B cell (primary cell): ENCODE measurements around the gene ELMO1. TPM values are rescaled to one million over a fixed set of nuclear protein-coding genes. Genes with fewer than 3 reads are reported as not detected.

Experiments used
- ATAC-seq: fragments of 200-7000 bp; cut with Tn5 transposase; one replicate; pipeline ENCODE4 v1.10.0; 2021; ENCODE audit warnings: low read depth, mild to moderate bottlenecking, moderate number of reproducible peaks, moderate library complexity
- CTCF ChIA-PET: fragments of 350-600 bp; sonication (Branson Sonifier 250); formaldehyde crosslinking; loops from one replicate; lab custom pipeline; 2021; ENCODE audit warnings: antibody characterized with exemption, inconsistent platforms; lab: Charles Lee
- POLR2A ChIA-PET: fragments of 350-600 bp; sonication (Branson Sonifier 250); formaldehyde crosslinking; loops from one replicate; lab custom pipeline; 2021; ENCODE audit warnings: antibody characterized with exemption; lab: Charles Lee
- DNase-seq: peaks from one replicate; pipeline ENCODE4 v3.0.0; 2013
- H2AFZ ChIP-seq: 2 replicates; pipeline ENCODE4 v1.6.1; 2012; ENCODE audit warnings: mild to moderate bottlenecking, low read depth, low read length; ENCODE audit not compliant: insufficient read depth, poor library complexity, severe bottlenecking
- H3K27ac ChIP-seq, 2 donors: 1 replicate in 1 of 2; 2 replicates in 1 of 2; pipeline ENCODE4 v1.5.1; 2012 to 2013; ENCODE audit warnings: low read length in 2 of 2, mild to moderate bottlenecking in 2 of 2, moderate library complexity in 1 of 2
- H3K27me3 ChIP-seq, 4 experiments: fragments of 200-600 bp in 1 of 4; sonication (generic) in 1 of 4; replicated peaks in 1 of 4; 1 replicate in 2 of 4; 2 replicates in 2 of 4; pipeline versions ENCODE4 v1.6.1 to v1.7.0; 2013 to 2016; ENCODE audit warnings: low read length in 3 of 4, mild to moderate bottlenecking in 2 of 4, mixed read lengths in 1 of 4, moderate library complexity in 1 of 4; ENCODE audit not compliant: insufficient read depth in 4 of 4, control insufficient read depth in 3 of 4; ENCODE audit errors: control extremely low read depth in 1 of 4
- H3K36me3 ChIP-seq, 2 experiments: replicated peaks in 1 of 2; 1 replicate in 1 of 2; 2 replicates in 1 of 2; pipeline versions ENCODE4 v1.6.1 to v1.7.1; 2013; ENCODE audit warnings: low read length in 1 of 2; ENCODE audit not compliant: insufficient read depth in 2 of 2, control insufficient read depth in 1 of 2; ENCODE audit errors: control extremely low read depth in 1 of 2, extremely low read depth in 1 of 2
- H3K4me1 ChIP-seq, 2 donors: fragments of 200-600 bp in 1 of 2; sonication (generic) in 1 of 2; 1 replicate in 1 of 2; 2 replicates in 1 of 2; pipeline versions ENCODE4 v1.5.1 to v1.6.1; 2013 to 2017; ENCODE audit warnings: low read length in 2 of 2; ENCODE audit not compliant: control insufficient read depth in 2 of 2, insufficient read depth in 2 of 2
- H3K4me2 ChIP-seq: replicated peaks from 2 replicates; pipeline ENCODE3; 2012; ENCODE audit warnings: mild to moderate bottlenecking, low read depth, low read length; ENCODE audit not compliant: poor library complexity, severe bottlenecking
- H3K4me3 ChIP-seq, 5 experiments: fragments of 200-600 bp in 1 of 5; sonication (generic) in 1 of 5; 1 replicate in 3 of 5; 2 replicates in 2 of 5; pipeline versions ENCODE4 v1.5.1 to v1.7.0; 2011 to 2016; ENCODE audit warnings: low read length in 4 of 5, mild to moderate bottlenecking in 4 of 5, low read depth in 2 of 5, control low read depth in 1 of 5, moderate library complexity in 1 of 5; ENCODE audit not compliant: insufficient read depth in 1 of 5; ENCODE audit errors: control extremely low read depth in 1 of 5, extremely low read depth in 1 of 5
- H3K79me2 ChIP-seq: fragments of 200-600 bp; sonication (generic); one replicate; pipeline ENCODE4 v1.6.0; 2016; ENCODE audit warnings: low read length; ENCODE audit not compliant: control insufficient read depth, insufficient read depth
- H3K9ac ChIP-seq: fragments of 200-600 bp; sonication (generic); 2 replicates; pipeline ENCODE4 v1.6.1; 2017; ENCODE audit warnings: mild to moderate bottlenecking, low read length, moderate library complexity
- H3K9me3 ChIP-seq, 3 donors: one replicate each; pipeline versions ENCODE4 v1.6.1 to v1.7.1; 2013; ENCODE audit warnings: low read length in 2 of 3; ENCODE audit not compliant: control insufficient read depth in 2 of 3, insufficient read depth in 1 of 3; ENCODE audit errors: control extremely low read depth in 1 of 3
- H4K20me1 ChIP-seq: 2 replicates; pipeline ENCODE4 v1.6.0; 2012; ENCODE audit warnings: mild to moderate bottlenecking, low read length; ENCODE audit not compliant: insufficient read depth, control insufficient read depth, poor library complexity, severe bottlenecking
- H3K27ac Mint-ChIP-seq: one replicate; pipeline ENCODE4 v1.8.0; 2021; ENCODE audit warnings: mixed read lengths
- H3K27me3 Mint-ChIP-seq: one replicate; pipeline ENCODE4 v1.8.0; 2021; ENCODE audit warnings: mixed read lengths
- H3K4me1 Mint-ChIP-seq: one replicate; pipeline ENCODE4 v1.8.0; 2021; ENCODE audit warnings: mixed read lengths
- H3K4me3 Mint-ChIP-seq: one replicate; pipeline ENCODE4 v1.8.0; 2021; ENCODE audit warnings: mixed read lengths
- H3K9me3 Mint-ChIP-seq: one replicate; pipeline ENCODE4 v1.8.0; 2022; ENCODE audit warnings: mixed read lengths; ENCODE audit not compliant: insufficient read depth
- CTCF ChIP-seq: fragments of 200-600 bp; IDR thresholded peaks from one replicate; pipeline ENCODE4 v1.8.0; 2022; ENCODE audit warnings: antibody characterized with exemption, mild to moderate bottlenecking
- EZH2 ChIP-seq: IDR thresholded peaks from 2 replicates; pipeline ENCODE4 v1.6.1; 2012; ENCODE audit warnings: borderline replicate concordance, low read depth, mild to moderate bottlenecking, moderate library complexity, low read length; ENCODE audit not compliant: insufficient read depth, poor library complexity, severe bottlenecking
- WGBS: methylation state at CpG from one replicate; pipeline ENCODE4 v1.1.5; 2013; ENCODE audit warnings: missing lambda C conversion rate; ENCODE audit not compliant: insufficient coverage; 5-methylcytosine and 5-hydroxymethylcytosine counted together
- intact Hi-C: fragments of 100-400 bp; cut with micrococcal nuclease; formaldehyde crosslinking; loops from one replicate; pipeline ENCODE4 v1.10.0; 2022
- polyA plus RNA-seq: library from polyadenylated mRNA; depleted of rRNA; stranded (reverse); fragments of >200 nt; gene quantifications from 2 replicates; pipeline ENCODE4 v1.2.3, GENCODE V29; 2012
- total RNA-seq, 2 donors: library from RNA; stranded (reverse); fragments of 120-200 nt in 1 of 2; gene quantifications; 1 replicate in 1 of 2; 2 replicates in 1 of 2; pipeline versions ENCODE4 v1.2.3 to v1.2.4, GENCODE V29; 2013 to 2022

Gene ELMO1
- total and polyA plus RNA-seq, 2 donors (not counting 1 experiment from before 2014, with no cell fraction given) = 44.7 to 177 TPM

- no peak for ATAC-seq
- CTCF ChIA-PET = interaction anchor here (0.8 to 1.0 kb wide), 3 partner anchors 10 to 127 kb away, joined by 3 read pairs; no protein-coding TSS in a partner anchor
Measured at GRCh38 chr7:37362802-37363201, 85.9 kb downstream of the ELMO1 start.

DNA sequence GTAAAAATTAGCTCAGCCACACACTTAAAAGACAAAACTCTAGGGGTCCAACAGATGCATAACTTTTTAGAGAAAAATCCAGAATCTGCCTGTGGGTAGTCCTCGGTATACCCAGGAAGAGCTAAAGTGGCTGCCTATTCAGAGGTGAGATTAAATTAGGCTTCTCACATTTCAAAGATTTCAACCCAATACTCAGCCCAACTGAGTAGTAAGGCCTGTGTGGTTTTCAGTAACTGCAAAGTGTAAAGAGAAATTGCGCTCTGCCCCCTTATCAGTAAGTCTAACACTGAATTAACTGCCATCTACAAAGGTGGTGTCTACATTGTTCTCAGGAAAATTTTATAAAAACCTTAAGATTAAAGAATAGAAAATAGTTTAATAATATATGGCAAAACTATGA, 88.2 kb downstream of the ELMO1 start:
- H3K4me1 Mint-ChIP-seq = peaks cover 19% of the 10 kb centered on the region
- no peak overlapping the region for H3K27ac ChIP-seq
- H3K27me3 ChIP-seq = no peaks in the 10 kb centered on the region
- ATAC-seq = no peak
- no peak overlapping the region for H3K4me3 ChIP-seq
- intact Hi-C loops = no loop called here
- no peak overlapping the region for H3K4me2 ChIP-seq
- H3K27ac Mint-ChIP-seq = no peak overlapping the region
- H3K79me2 ChIP-seq = peaks cover 66% of the 10 kb centered on the region
- no peak overlapping the region for H3K9ac ChIP-seq
- no peak overlapping the region for H3K4me3 Mint-ChIP-seq
- no peak overlapping the region for H2AFZ ChIP-seq
- no peak for TF ChIP-seq CTCF
- TF ChIP-seq EZH2 = no peak
- H3K4me1 ChIP-seq = peaks cover 3% of the 10 kb centered on the region in 2 donors
- H3K27me3 Mint-ChIP-seq = no peaks in the 10 kb centered on the region
- CTCF ChIA-PET = interaction anchor here (0.6 to 2.2 kb wide), 5 partner anchors 8 to 960 kb away, joined by 3 to 11 read pairs (median 3); no protein-coding TSS in a partner anchor
- H3K36me3 ChIP-seq = no peaks in the 10 kb centered on the region
- POLR2A ChIA-PET = no interaction called here
- DNase-seq = no peak
- peaks cover 58% of the 10 kb centered on the region for H4K20me1 ChIP-seq
- no peaks in the 10 kb centered on the region for H3K9me3 ChIP-seq
- H3K9me3 Mint-ChIP-seq = no peaks in the 10 kb centered on the region
- WGBS = no CpG with 5 or more reads among the region's 2 CpGs

More at GRCh38 chr7:37362802-37363201, 85.9 kb downstream of the ELMO1 start:
- H3K9ac ChIP-seq = no peak overlapping the region
- 75% methylated on average over 2 of the region's 2 CpGs for WGBS
- Mint-ChIP-seq H3K9me3 (no peaks in the 10 kb centered on the region), H3K27ac (no peak overlapping the region), H3K4me3 (no peak overlapping the region), H3K27me3 (no peaks in the 10 kb centered on the region), H3K4me1 (peaks cover 27% of the 10 kb centered on the region)
- POLR2A ChIA-PET = no interaction called here
- no peaks in the 10 kb centered on the region for H3K9me3 ChIP-seq
- no peak overlapping the region for H3K27ac ChIP-seq
- DNase-seq = no peak
- no peak overlapping the region for H3K4me3 ChIP-seq
- intact Hi-C loops = no loop called here
- H3K4me1 ChIP-seq = peaks cover 3% of the 10 kb centered on the region in 2 donors
- no peak overlapping the region for H3K4me2 ChIP-seq
- H3K36me3 ChIP-seq = peaks cover 0 to 2% of the 10 kb centered on the region in 2 experiments
- peaks cover 79% of the 10 kb centered on the region for H3K79me2 ChIP-seq
- H3K27me3 ChIP-seq = no peaks in the 10 kb centered on the region
- TF ChIP-seq CTCF (no peak), EZH2 (no peak)
- peaks cover 57% of the 10 kb centered on the region for H4K20me1 ChIP-seq
- no peak overlapping the region for H2AFZ ChIP-seq
